C4-2B (cell line): ENCODE measurements around the gene PPM1G.

ENCODE experiments used
- H3K27ac ChIP-seq: fragments of 450-650 bp; 2 replicates; pipeline ENCODE4 v1.5.1; 2017
- CTCF ChIP-seq: fragments of 450-650 bp; conservative IDR thresholded peaks from 2 replicates; pipeline ENCODE4 v1.5.1; 2017; ENCODE audit warnings: mild to moderate bottlenecking
- ZFX ChIP-seq: fragments of 450-650 bp; IDR thresholded peaks from 2 replicates; pipeline ENCODE4 v1.6.1; 2017

Gene PPM1G

GRCh38 chr2:27377618-27378095 lies 31.7 kb downstream of the PPM1G start:
- no peak for TF ChIP-seq ZFX
- TF ChIP-seq CTCF, result no peak
- H3K27ac ChIP-seq, result peak overlapping the region; percentile 10; the same call in 1 of the 2 replicates

- peak overlapping the region; percentile 10; the same call in 1 of the 2 replicates for H3K27ac ChIP-seq
- no peak for TF ChIP-seq CTCF
- no peak for TF ChIP-seq ZFX
Measured at GRCh38 chr2:27376866-27377617, 32.3 kb downstream of the PPM1G start.

GRCh38 chr2:27376151-27376865 lies 33.1 kb downstream of the PPM1G start:
- TF ChIP-seq CTCF, result no peak
- no peak for TF ChIP-seq ZFX

GRCh38 chr2:27375513-27376099 lies 33.8 kb downstream of the PPM1G start:
- TF ChIP-seq ZFX (no peak), CTCF (no peak)
- no peak overlapping the region for H3K27ac ChIP-seq

More at GRCh38 chr2:27376151-27376865, 33.1 kb downstream of the PPM1G start:
- peak overlapping the region; percentile 10; the same call in 1 of the 2 replicates for H3K27ac ChIP-seq

GRCh38 chr2:27373567-27373966 lies 35.8 kb downstream of the PPM1G start:
- H3K27ac ChIP-seq, result no peak overlapping the region
- TF ChIP-seq CTCF (no peak), ZFX (no peak)

- H3K27ac ChIP-seq, result no peak overlapping the region
- TF ChIP-seq CTCF (no peak), ZFX (no peak)
Measured at GRCh38 chr2:27372937-27373336, 36.5 kb downstream of the PPM1G start.
